ENCODE results near the gene PARD6A. TPM values are rescaled to one million over a fixed set of nuclear protein-coding genes. Genes with fewer than 3 reads are reported as not detected.

PARD6A gene
- total RNA-seq, 1 donor from 2014 or later, result 3.4 TPM

DNA sequence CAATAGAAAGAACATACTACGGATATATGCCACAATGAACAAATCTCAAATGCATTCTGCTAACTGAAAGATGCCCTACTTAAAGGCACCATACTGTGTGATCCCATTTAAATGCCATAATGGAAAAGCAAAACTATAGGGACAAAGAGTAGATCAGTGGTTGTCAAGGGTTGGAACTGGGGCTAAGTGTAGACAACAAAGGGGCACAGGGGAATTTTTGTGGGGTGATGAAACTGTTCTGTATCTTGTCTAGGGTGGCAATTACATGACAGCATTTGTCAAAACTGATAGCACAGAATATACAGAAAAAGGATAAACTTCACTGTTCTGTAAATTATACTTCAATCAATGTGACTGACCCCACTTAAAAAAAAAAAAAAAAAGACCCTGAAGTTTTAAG is 40.7 kb downstream of the PARD6A start:
- intact Hi-C loops (cut with micrococcal nuclease), result no loop called here
- Histone ChIP-seq H3K4me1 (peaks cover 12% of the 10 kb centered on the region), H3K4me3 (no peak overlapping the region), H3K9me3 (replicated peaks) (peaks cover 7% of the 10 kb centered on the region), H3K36me3 (peaks cover 4% of the 10 kb centered on the region), H3K27me3 (ENCODE audit: low read depth) (no peaks in the 10 kb centered on the region), H3K27ac (replicated peaks) (no peak overlapping the region)
- no peak for TF ChIP-seq CTCF (IDR thresholded peaks at IDR 0.05; ENCODE audit: borderline replicate concordance)
- no peak for DNase-seq

GRCh38 chr16:67702130-67702529 is 41.4 kb downstream of the PARD6A start:
- no peak overlapping the region for H3K27ac ChIP-seq (replicated peaks)
- peaks cover 4% of the 10 kb centered on the region for H3K36me3 ChIP-seq
- peaks cover 12% of the 10 kb centered on the region for H3K4me1 ChIP-seq
- intact Hi-C loops (cut with micrococcal nuclease), result no loop called here
- H3K9me3 ChIP-seq (replicated peaks), result peaks cover 7% of the 10 kb centered on the region
- DNase-seq, result no peak
- H3K4me3 ChIP-seq, result no peak overlapping the region
- H3K27me3 ChIP-seq (ENCODE audit: low read depth), result no peaks in the 10 kb centered on the region
- TF ChIP-seq CTCF (IDR thresholded peaks at IDR 0.05; ENCODE audit: borderline replicate concordance), result no peak

DNA sequence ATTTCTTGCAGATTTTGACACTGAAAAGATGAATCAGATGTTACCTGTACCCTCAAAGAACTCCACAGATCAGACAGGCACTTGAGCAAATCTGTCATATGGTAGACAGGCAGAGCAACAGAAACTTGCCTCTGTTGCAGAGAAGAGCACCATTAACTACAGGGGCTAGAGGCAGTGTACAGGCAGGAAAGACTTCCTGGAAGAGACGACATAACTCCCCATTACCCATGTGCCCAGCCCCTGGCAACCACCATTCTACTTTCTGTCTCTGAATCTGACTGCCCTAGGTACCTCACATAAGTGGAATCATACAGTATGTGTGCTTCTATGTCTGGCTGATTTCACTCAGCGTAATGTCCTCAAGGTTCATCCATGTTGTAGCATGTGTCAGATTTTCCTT is 42.9 kb downstream of the PARD6A start:
- DNase-seq, result no peak
- peaks cover 12% of the 10 kb centered on the region for H3K4me1 ChIP-seq
- no peak overlapping the region for H3K4me3 ChIP-seq
- peak overlapping the region; percentile 10 for H3K27ac ChIP-seq (replicated peaks)
- peaks cover 4% of the 10 kb centered on the region for H3K36me3 ChIP-seq
- intact Hi-C loops (cut with micrococcal nuclease), result no loop called here
- no peak for TF ChIP-seq CTCF (IDR thresholded peaks at IDR 0.05; ENCODE audit: borderline replicate concordance)
- no peaks in the 10 kb centered on the region for H3K27me3 ChIP-seq (ENCODE audit: low read depth)
- peaks cover 7% of the 10 kb centered on the region for H3K9me3 ChIP-seq (replicated peaks)

DNA sequence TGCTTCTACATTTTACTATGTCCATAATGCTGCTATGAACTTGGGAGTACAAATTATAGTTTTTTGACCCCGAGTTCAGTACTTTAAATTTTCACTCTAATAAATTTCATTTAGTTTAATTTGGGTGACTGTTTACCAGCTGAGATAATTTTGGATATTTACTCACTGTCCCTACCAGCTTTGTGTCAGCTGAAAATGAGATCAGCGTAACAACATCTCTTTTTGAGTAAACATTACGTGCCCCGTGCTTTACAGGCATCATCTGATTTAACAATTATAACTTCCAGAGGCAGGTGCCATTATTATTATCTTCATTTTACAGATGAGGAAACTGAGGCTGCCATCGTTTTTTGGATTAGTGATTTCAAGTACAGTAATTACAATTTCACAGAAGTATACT is 43.4 kb downstream of the PARD6A start:
- Histone ChIP-seq H3K27me3 (ENCODE audit: low read depth) (no peaks in the 10 kb centered on the region), H3K27ac (replicated peaks) (no peak overlapping the region), H3K36me3 (peaks cover under 1% of the 10 kb centered on the region), H3K9me3 (replicated peaks) (peaks cover 5% of the 10 kb centered on the region), H3K4me1 (peaks cover 12% of the 10 kb centered on the region), H3K4me3 (no peak overlapping the region)
- no peak for TF ChIP-seq CTCF (IDR thresholded peaks at IDR 0.05; ENCODE audit: borderline replicate concordance)
- no peak for DNase-seq
- intact Hi-C loops (cut with micrococcal nuclease), result no loop called here

- H3K4me3 ChIP-seq, result no peak overlapping the region
- no peak for DNase-seq
- H3K27me3 ChIP-seq (ENCODE audit: low read depth), result no peaks in the 10 kb centered on the region
- H3K4me1 ChIP-seq, result peaks cover 12% of the 10 kb centered on the region
- TF ChIP-seq CTCF (IDR thresholded peaks at IDR 0.05; ENCODE audit: borderline replicate concordance), result no peak
- no peaks in the 10 kb centered on the region for H3K36me3 ChIP-seq
- no peak overlapping the region for H3K27ac ChIP-seq (replicated peaks)
- intact Hi-C loops (cut with micrococcal nuclease), result no loop called here
- H3K9me3 ChIP-seq (replicated peaks), result no peaks in the 10 kb centered on the region
Observed at GRCh38 chr16:67707210-67707609, 46.5 kb downstream of the PARD6A start.

DNA sequence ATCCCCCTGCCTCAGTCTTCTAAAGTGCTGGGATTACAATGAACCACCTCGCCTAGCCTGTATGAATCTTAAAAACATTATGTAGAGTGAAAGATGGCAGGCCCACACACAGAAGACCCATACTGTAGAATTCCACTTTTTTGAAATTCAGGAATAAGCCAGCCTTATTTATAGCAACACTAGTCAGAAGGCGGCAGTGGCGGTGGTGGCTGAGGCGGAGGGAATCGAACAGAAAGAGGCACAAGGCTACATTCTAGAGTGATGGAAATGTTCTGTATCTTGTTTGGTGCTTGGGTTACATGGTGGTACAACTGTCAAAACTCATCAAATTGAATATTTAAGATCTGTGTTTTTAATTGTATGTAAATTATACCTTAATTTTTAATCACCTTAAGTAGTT is 47.0 kb downstream of the PARD6A start:
- DNase-seq, result no peak
- intact Hi-C loops (cut with micrococcal nuclease), result no loop called here
- Histone ChIP-seq H3K9me3 (replicated peaks) (no peaks in the 10 kb centered on the region), H3K4me1 (peaks cover 12% of the 10 kb centered on the region), H3K36me3 (no peaks in the 10 kb centered on the region), H3K4me3 (no peak overlapping the region), H3K27ac (replicated peaks) (no peak overlapping the region), H3K27me3 (ENCODE audit: low read depth) (no peaks in the 10 kb centered on the region)
- no peak for TF ChIP-seq CTCF (IDR thresholded peaks at IDR 0.05; ENCODE audit: borderline replicate concordance)
